ENCODE measurements around the gene SLC26A5.

SLC26A5 gene

DNA sequence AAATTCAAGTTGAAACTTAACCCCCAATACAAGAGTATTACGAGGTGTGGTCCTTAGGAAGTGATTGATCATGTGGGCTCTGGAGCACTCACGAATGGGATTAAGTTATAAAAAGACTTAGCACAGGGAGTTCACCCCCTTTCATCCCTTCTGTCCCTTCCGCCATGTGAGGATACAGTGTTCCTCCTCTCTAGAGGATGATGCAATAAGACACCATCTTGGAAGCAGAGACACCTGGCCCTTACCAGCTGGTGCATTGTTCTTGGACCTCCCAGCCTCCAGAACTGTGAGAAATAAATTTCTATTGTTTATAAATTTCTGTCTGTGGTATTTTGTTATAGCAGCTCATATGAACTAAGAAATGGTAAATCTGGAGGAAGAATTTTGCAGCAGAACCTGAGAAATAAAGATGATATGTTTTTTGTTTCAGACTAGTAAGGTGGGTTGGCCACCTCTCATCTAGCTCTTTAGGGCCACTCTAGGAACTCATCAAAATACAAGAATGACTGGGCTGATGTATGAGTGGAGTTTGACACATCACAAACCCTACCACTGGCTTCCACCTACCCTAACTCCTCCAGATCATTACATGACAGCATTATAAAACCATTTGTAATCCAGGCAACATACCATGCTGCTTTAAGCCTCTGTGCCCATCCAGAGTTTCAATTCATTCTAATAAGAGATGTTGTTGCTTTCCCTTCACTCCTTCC lies 22.4 kb downstream of the SLC26A5 start:
- H3K9me3 ChIP-seq (ENCODE audit: control insufficient read depth, insufficient read depth, low read length), result no peaks in the 10 kb centered on the region
- H3K4me2 ChIP-seq (ENCODE audit: low read length), result no peak overlapping the region
- H3K4me3 ChIP-seq (ENCODE audit: low read length), result no peak overlapping the region
- H3F3A ChIP-seq (ENCODE audit: control insufficient read depth, insufficient read depth), result no peaks in the 10 kb centered on the region
- peaks cover 19% of the 10 kb centered on the region for H3K27me3 ChIP-seq (ENCODE audit: control insufficient read depth, low read length)
- no peaks in the 10 kb centered on the region for H4K20me1 ChIP-seq (ENCODE audit: control insufficient read depth, insufficient read depth, low read depth, low read length)
- TF ChIP-seq, protein P1, sequence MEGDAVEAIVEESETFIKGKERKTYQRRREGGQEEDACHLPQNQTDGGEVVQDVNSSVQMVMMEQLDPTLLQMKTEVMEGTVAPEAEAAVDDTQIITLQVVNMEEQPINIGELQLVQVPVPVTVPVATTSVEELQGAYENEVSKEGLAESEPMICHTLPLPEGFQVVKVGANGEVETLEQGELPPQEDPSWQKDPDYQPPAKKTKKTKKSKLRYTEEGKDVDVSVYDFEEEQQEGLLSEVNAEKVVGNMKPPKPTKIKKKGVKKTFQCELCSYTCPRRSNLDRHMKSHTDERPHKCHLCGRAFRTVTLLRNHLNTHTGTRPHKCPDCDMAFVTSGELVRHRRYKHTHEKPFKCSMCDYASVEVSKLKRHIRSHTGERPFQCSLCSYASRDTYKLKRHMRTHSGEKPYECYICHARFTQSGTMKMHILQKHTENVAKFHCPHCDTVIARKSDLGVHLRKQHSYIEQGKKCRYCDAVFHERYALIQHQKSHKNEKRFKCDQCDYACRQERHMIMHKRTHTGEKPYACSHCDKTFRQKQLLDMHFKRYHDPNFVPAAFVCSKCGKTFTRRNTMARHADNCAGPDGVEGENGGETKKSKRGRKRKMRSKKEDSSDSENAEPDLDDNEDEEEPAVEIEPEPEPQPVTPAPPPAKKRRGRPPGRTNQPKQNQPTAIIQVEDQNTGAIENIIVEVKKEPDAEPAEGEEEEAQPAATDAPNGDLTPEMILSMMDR (IDR thresholded peaks at IDR 0.05; ENCODE audit: low read depth, low read length, poor library complexity, severe bottlenecking), result no peak
- no peak for TF ChIP-seq EZH2phosphoT487 (IDR thresholded peaks at IDR 0.05; ENCODE audit: borderline replicate concordance, low read length)
- no peak overlapping the region for H3K27ac ChIP-seq (ENCODE audit: low read depth, low read length)
- H3K9me2 ChIP-seq (replicated peaks; ENCODE audit: control insufficient read depth, low read length), result no peaks in the 10 kb centered on the region
- no peaks in the 10 kb centered on the region for H3K79me2 ChIP-seq (ENCODE audit: control insufficient read depth, low read length)
- H3K4me1 ChIP-seq (ENCODE audit: control insufficient read depth, low read length), result no peaks in the 10 kb centered on the region
- H3K36me3 ChIP-seq (ENCODE audit: control insufficient read depth, low read length), result no peaks in the 10 kb centered on the region

DNA sequence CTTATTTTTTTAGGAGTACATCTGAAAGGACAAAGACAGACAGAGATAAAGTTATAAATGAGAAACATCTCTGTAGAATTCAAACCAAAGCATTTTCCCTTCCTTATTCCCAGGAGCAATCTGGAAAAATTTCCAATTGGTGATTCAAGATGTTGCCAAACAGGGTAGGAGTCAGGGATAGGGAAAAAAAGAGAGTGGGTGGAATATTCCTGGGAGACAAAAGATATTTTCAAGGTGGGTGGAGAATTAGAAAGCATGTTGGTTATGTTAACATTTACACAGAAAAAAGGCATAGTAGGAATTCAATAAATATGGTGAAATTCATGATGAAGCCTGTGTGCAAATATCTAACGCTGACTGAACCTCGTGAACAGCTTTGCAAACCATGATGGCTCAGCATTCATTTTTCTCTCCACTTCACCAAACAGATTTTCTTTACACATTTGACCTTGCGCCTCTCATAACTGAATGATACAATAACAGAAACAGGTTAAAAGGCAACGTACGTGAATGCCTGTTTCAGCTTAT lies 25.1 kb downstream of the SLC26A5 start:
- Histone ChIP-seq H3K4me2 (ENCODE audit: low read length) (no peak overlapping the region), H4K20me1 (ENCODE audit: control insufficient read depth, insufficient read depth, low read depth, low read length) (no peaks in the 10 kb centered on the region), H3K36me3 (ENCODE audit: control insufficient read depth, low read length) (no peaks in the 10 kb centered on the region), H3K4me3 (ENCODE audit: low read length) (no peak overlapping the region), H3K9me2 (replicated peaks; ENCODE audit: control insufficient read depth, low read length) (no peaks in the 10 kb centered on the region), H3K9me3 (ENCODE audit: control insufficient read depth, insufficient read depth, low read length) (no peaks in the 10 kb centered on the region), H3K27ac (ENCODE audit: low read depth, low read length) (no peak overlapping the region), H3K4me1 (ENCODE audit: control insufficient read depth, low read length) (no peaks in the 10 kb centered on the region), H3F3A (ENCODE audit: control insufficient read depth, insufficient read depth) (no peaks in the 10 kb centered on the region), H3K27me3 (ENCODE audit: control insufficient read depth, low read length) (peaks cover 22% of the 10 kb centered on the region), H3K79me2 (ENCODE audit: control insufficient read depth, low read length) (no peaks in the 10 kb centered on the region)
- TF ChIP-seq, protein P1 (IDR thresholded peaks at IDR 0.05; ENCODE audit: low read depth, low read length, poor library complexity, severe bottlenecking), result no peak
- TF ChIP-seq EZH2phosphoT487 (IDR thresholded peaks at IDR 0.05; ENCODE audit: borderline replicate concordance, low read length), result no peak

DNA sequence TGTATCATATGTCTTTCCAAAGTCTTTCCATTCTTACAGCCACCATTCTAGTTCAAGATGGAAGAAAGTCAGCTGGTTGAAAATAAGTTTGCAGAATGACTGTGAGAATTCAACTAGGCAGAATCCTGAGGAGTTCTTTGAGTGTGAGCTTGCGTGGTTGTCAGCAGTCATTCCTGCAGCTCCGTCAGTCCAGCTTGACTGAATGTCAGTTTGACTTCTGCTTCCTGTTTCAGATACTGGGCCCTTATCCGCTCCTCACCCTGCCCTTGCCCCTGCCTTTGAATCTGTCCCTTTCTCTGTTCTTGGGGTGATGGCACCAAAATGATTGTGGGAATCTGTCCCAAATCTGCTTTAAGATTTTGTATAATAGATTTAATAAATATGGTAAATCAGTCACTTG lies 27.8 kb downstream of the SLC26A5 start:
- Histone ChIP-seq H3K4me2 (ENCODE audit: low read length) (no peak overlapping the region), H3K27ac (ENCODE audit: low read depth, low read length) (no peak overlapping the region), H3K9me2 (replicated peaks; ENCODE audit: control insufficient read depth, low read length) (no peaks in the 10 kb centered on the region), H3K9me3 (ENCODE audit: control insufficient read depth, insufficient read depth, low read length) (no peaks in the 10 kb centered on the region), H3K79me2 (ENCODE audit: control insufficient read depth, low read length) (no peaks in the 10 kb centered on the region), H3K36me3 (ENCODE audit: control insufficient read depth, low read length) (no peaks in the 10 kb centered on the region), H4K20me1 (ENCODE audit: control insufficient read depth, insufficient read depth, low read depth, low read length) (no peaks in the 10 kb centered on the region), H3F3A (ENCODE audit: control insufficient read depth, insufficient read depth) (no peaks in the 10 kb centered on the region), H3K4me1 (ENCODE audit: control insufficient read depth, low read length) (no peaks in the 10 kb centered on the region), H3K4me3 (ENCODE audit: low read length) (no peak overlapping the region), H3K27me3 (ENCODE audit: control insufficient read depth, low read length) (peaks cover 29% of the 10 kb centered on the region)
- TF ChIP-seq, protein P1 (IDR thresholded peaks at IDR 0.05; ENCODE audit: low read depth, low read length, poor library complexity, severe bottlenecking), result no peak
- TF ChIP-seq EZH2phosphoT487 (IDR thresholded peaks at IDR 0.05; ENCODE audit: borderline replicate concordance, low read length), result no peak

Measured in DOHH2 (cell line).